Hepatocyte (in vitro differentiated cells): ENCODE measurements around the gene KATNB1. TPM values are rescaled to one million over a fixed set of nuclear protein-coding genes. Genes with fewer than 3 reads are reported as not detected.

Experiments used
- DNase-seq: peaks from one replicate; pipeline ENCODE4 v3.0.0-alpha.2; 2016; ENCODE audit warnings: low spot score
- H2AFZ ChIP-seq: fragments of 200-600 bp; sonication (generic); 2 replicates; pipeline ENCODE4 v1.6.0; 2016; ENCODE audit warnings: antibody characterized with exemption, mild to moderate bottlenecking
- H3K27ac ChIP-seq: fragments of 200-600 bp; sonication (generic); 2 replicates; pipeline ENCODE4 v1.5.1; 2016; ENCODE audit warnings: mild to moderate bottlenecking
- H3K27me3 ChIP-seq: fragments of 200-600 bp; sonication (generic); 2 replicates; pipeline ENCODE4 v1.6.1; 2016
- H3K36me3 ChIP-seq: fragments of 200-600 bp; sonication (generic); replicated peaks from 2 replicates; pipeline ENCODE4 v1.5.1; 2016; ENCODE audit warnings: low read depth; ENCODE audit not compliant: insufficient read depth
- H3K4me1 ChIP-seq: fragments of 200-600 bp; sonication (generic); 2 replicates; pipeline ENCODE4 v1.5.1; 2016; ENCODE audit warnings: mild to moderate bottlenecking, moderate library complexity; ENCODE audit not compliant: insufficient read depth
- H3K4me2 ChIP-seq: fragments of 200-600 bp; sonication (generic); 2 replicates; pipeline ENCODE4 v1.6.0; 2016
- H3K4me3 ChIP-seq: fragments of 200-600 bp; sonication (generic); 2 replicates; pipeline ENCODE4 v1.5.1; 2016; ENCODE audit warnings: mild to moderate bottlenecking
- H3K79me2 ChIP-seq: fragments of 200-600 bp; sonication (generic); 2 replicates; pipeline ENCODE4 v1.6.0; 2017; ENCODE audit warnings: mild to moderate bottlenecking
- H3K9me2 ChIP-seq: fragments of 200-600 bp; sonication (generic); replicated peaks from 2 replicates; pipeline ENCODE4 v1.6.0; 2017; ENCODE audit warnings: mild to moderate bottlenecking; ENCODE audit not compliant: insufficient read depth
- H3K9me3 ChIP-seq: fragments of 200-600 bp; sonication (generic); 2 replicates; pipeline ENCODE4 v1.5.1; 2016; ENCODE audit warnings: low read depth, mild to moderate bottlenecking
- H4K20me1 ChIP-seq: fragments of 200-600 bp; sonication (generic); 2 replicates; pipeline ENCODE4 v1.6.0; 2016; ENCODE audit warnings: mild to moderate bottlenecking; ENCODE audit not compliant: insufficient read depth, poor library complexity, severe bottlenecking
- EZH2 ChIP-seq: fragments of 200-600 bp; sonication (generic); IDR thresholded peaks from 2 replicates; pipeline ENCODE4 v1.6.1; 2016; ENCODE audit warnings: antibody characterized with exemption, mild to moderate bottlenecking, borderline replicate concordance
- EZH2phosphoT487 ChIP-seq: fragments of 200-600 bp; sonication (generic); IDR thresholded peaks from one replicate; pipeline ENCODE4 v1.6.1; 2018; ENCODE audit warnings: antibody characterized with exemption, mild to moderate bottlenecking, low read depth, moderate library complexity; ENCODE audit not compliant: unreplicated experiment, severe bottlenecking
- WGBS: methylation state at CpG from one replicate; pipeline ENCODE4 v1.1.6; 2016; ENCODE audit warnings: low lambda C conversion rate; ENCODE audit errors: missing lambda C conversion rate; 5-methylcytosine and 5-hydroxymethylcytosine counted together
- polyA plus RNA-seq: library from polyadenylated mRNA; unstranded; fragments of >200 nt; fragmentation: Nextera tagmentation; extraction: Ambion mirVana; gene quantifications from 2 replicates; pipeline ENCODE4 v1.2.1, GENCODE V29; 2016
- total RNA-seq: library from RNA; depleted of rRNA; stranded (reverse); fragments of >200 nt; gene quantifications from 2 replicates; pipeline ENCODE4 v1.2.3, GENCODE V29; 2014
- TF ChIP-seq, protein P1 (sequence below): fragments of 200-600 bp; sonication (generic); IDR thresholded peaks from 2 replicates; pipeline ENCODE4 v1.5.1; 2016; ENCODE audit warnings: antibody characterized with exemption, mild to moderate bottlenecking; ENCODE audit not compliant: poor library complexity

The KATNB1 gene
- total and polyA plus RNA-seq, 2 experiments from 2014 or later = 12.3 to 15.3 TPM

DNA sequence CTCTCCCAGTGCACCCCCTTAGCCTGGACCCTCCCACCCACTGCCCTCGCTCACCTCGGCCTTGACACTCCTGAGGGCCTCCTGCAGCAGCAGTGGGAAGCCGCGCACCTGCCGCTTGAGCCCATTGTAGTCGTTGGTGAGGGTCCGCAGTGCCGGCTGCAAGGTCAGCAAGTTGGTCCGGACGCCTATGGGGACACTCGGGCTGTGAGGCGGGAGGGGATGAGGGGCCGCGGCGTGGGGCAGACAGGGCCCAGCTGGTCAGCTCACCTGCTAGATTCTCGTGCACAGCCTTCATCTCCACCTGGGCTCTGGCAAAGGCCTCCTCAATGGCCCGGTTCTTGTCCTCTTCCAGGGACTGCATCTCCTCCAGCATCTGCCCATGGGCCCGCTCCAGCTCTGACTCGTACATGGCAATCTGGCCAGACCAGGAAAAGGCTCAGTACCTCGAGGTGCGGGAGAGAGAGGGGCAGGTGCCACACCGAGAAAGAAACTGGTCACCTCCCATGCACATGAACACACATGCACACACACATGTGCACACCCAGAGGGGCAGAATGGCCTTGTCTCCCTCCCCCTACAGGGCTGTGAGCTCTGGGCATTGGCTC lies 34.1 kb downstream of the KATNB1 start:
- TF ChIP-seq, protein P1, sequence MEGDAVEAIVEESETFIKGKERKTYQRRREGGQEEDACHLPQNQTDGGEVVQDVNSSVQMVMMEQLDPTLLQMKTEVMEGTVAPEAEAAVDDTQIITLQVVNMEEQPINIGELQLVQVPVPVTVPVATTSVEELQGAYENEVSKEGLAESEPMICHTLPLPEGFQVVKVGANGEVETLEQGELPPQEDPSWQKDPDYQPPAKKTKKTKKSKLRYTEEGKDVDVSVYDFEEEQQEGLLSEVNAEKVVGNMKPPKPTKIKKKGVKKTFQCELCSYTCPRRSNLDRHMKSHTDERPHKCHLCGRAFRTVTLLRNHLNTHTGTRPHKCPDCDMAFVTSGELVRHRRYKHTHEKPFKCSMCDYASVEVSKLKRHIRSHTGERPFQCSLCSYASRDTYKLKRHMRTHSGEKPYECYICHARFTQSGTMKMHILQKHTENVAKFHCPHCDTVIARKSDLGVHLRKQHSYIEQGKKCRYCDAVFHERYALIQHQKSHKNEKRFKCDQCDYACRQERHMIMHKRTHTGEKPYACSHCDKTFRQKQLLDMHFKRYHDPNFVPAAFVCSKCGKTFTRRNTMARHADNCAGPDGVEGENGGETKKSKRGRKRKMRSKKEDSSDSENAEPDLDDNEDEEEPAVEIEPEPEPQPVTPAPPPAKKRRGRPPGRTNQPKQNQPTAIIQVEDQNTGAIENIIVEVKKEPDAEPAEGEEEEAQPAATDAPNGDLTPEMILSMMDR = no peak
- TF ChIP-seq EZH2 (no peak), EZH2phosphoT487 (no peak)
- no peak overlapping the region for H3K4me2 ChIP-seq
- no peaks in the 10 kb centered on the region for H4K20me1 ChIP-seq
- H3K9me3 ChIP-seq = no peaks in the 10 kb centered on the region
- no peaks in the 10 kb centered on the region for H3K36me3 ChIP-seq
- H2AFZ ChIP-seq = no peak overlapping the region
- H3K4me3 ChIP-seq = no peak overlapping the region
- 98% methylated on average over 20 of the region's 22 CpGs for WGBS
- H3K79me2 ChIP-seq = no peaks in the 10 kb centered on the region
- no peaks in the 10 kb centered on the region for H3K4me1 ChIP-seq
- DNase-seq = no peak
- H3K27me3 ChIP-seq = no peaks in the 10 kb centered on the region
- no peaks in the 10 kb centered on the region for H3K9me2 ChIP-seq
- no peak overlapping the region for H3K27ac ChIP-seq

DNA sequence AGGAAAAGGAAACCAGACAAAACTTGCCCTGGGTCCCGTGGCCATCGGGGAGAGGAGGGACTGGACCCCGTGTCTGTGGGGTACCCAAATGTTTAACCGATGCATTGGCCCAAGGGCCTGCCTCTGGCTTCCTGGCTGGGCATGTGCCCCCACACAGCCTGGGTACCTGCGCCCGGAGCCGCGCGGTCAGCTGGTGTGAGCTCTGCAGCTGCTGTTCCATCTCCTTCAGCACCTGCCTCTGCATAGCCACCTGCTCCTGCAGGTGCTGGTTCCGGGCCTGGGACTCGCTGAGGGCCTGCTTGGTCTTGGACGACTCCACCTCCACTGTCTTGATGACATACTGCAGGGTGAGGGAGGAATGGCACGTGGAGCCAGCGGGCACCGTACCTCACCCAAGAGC lies 34.8 kb downstream of the KATNB1 start:
- H4K20me1 ChIP-seq = no peaks in the 10 kb centered on the region
- DNase-seq = no peak
- H3K4me1 ChIP-seq = no peaks in the 10 kb centered on the region
- H3K79me2 ChIP-seq = no peaks in the 10 kb centered on the region
- no peak overlapping the region for H3K4me2 ChIP-seq
- no peak overlapping the region for H2AFZ ChIP-seq
- 95% methylated on average over 15 of the region's 15 CpGs for WGBS
- no peaks in the 10 kb centered on the region for H3K9me2 ChIP-seq
- H3K27me3 ChIP-seq = no peaks in the 10 kb centered on the region
- no peak overlapping the region for H3K4me3 ChIP-seq
- no peak overlapping the region for H3K27ac ChIP-seq
- TF ChIP-seq EZH2 (no peak), EZH2phosphoT487 (no peak)
- TF ChIP-seq, protein P1 = no peak
- H3K36me3 ChIP-seq = no peaks in the 10 kb centered on the region
- no peaks in the 10 kb centered on the region for H3K9me3 ChIP-seq

DNA sequence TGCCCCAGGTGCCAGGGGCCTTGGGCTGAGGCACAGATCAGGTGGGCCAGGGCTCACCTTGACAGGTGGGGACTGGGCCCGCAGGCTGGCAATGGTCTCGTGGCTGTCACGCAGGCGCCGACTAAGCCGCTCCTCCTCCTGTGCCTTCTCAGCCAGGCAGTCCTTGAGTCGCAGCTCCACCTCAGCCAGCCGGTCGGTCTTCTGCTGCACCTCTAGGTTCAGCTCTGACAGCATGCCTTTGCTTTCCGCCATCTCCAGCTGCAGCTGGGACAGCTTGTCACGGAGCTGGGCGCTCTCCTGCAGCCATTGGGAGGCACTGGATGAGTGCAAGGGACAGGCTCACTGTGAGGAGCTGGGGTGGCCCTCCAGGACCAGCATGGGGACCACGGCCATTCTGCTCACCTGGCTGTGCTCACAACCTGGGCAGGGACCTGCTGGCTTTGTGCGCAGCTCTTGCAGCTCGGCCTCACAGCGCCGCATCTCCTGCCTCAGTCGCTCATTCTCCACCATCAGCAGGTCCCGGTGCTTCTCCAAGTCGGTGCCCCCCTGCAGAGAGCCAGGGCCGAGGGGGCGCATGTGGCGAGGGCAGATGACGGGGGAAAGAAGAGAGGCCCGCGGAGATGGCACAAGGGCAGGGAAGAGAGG lies 35.7 kb downstream of the KATNB1 start:
- Histone ChIP-seq H3K4me1 (no peaks in the 10 kb centered on the region), H3K27ac (no peak overlapping the region), H3K79me2 (no peaks in the 10 kb centered on the region), H3K4me3 (no peak overlapping the region), H3K9me3 (no peaks in the 10 kb centered on the region), H3K27me3 (no peaks in the 10 kb centered on the region), H3K9me2 (no peaks in the 10 kb centered on the region), H3K4me2 (no peak overlapping the region), H2AFZ (no peak overlapping the region), H4K20me1 (no peaks in the 10 kb centered on the region), H3K36me3 (no peaks in the 10 kb centered on the region)
- DNase-seq = no peak
- TF ChIP-seq, protein P1 = no peak
- WGBS = 96% methylated on average over 24 of the region's 26 CpGs
